Measurements from ENCODE around the gene SMOC2. TPM values are rescaled to one million over a fixed set of nuclear protein-coding genes. Genes with fewer than 3 reads are reported as not detected.
"Not testable (repeated sequence)": the region's sequence is repeated elsewhere in the genome, so short reads cannot be mapped to it uniquely, and the experiment has no call there.

SMOC2 gene
- polyA plus RNA-seq, 12 donors, result 59.8 to 133 (median 90.2) TPM; not detected in 1

GRCh38 chr6:168677323-168677781, 236.4 kb downstream of the SMOC2 start:
- not testable (repeated sequence) for DNase-seq

- DNase-seq, result no peak
Observed at GRCh38 chr6:168678077-168678476, 237.1 kb downstream of the SMOC2 start.

- no peak for DNase-seq
Observed at GRCh38 chr6:168678588-168678987, 237.6 kb downstream of the SMOC2 start.

GRCh38 chr6:168681748-168682147, 240.8 kb downstream of the SMOC2 start:
- no peak for DNase-seq

- no peak for DNase-seq
Observed at GRCh38 chr6:168683621-168684020, 242.6 kb downstream of the SMOC2 start.

GRCh38 chr6:168684471-168684870, 243.5 kb downstream of the SMOC2 start:
- no peak for DNase-seq

- no peak for DNase-seq
Observed at GRCh38 chr6:168684906-168685305, 243.9 kb downstream of the SMOC2 start.

GRCh38 chr6:168686029-168686738, 245.2 kb downstream of the SMOC2 start:
- no peak for DNase-seq

GRCh38 chr6:168686831-168687730, 246.1 kb downstream of the SMOC2 start:
- no peak for DNase-seq

- no peak for DNase-seq
Observed at GRCh38 chr6:168690271-168690670, 249.3 kb downstream of the SMOC2 start.

GRCh38 chr6:168691774-168692173, 250.8 kb downstream of the SMOC2 start:
- DNase-seq, result no peak

GRCh38 chr6:168692193-168692914, 251.4 kb downstream of the SMOC2 start:
- no peak for DNase-seq

- not testable (repeated sequence) for DNase-seq
Observed at GRCh38 chr6:168692915-168693257, 251.9 kb downstream of the SMOC2 start.

GRCh38 chr6:168694797-168695196, 253.8 kb downstream of the SMOC2 start:
- not testable (repeated sequence) for DNase-seq

GRCh38 chr6:168695701-168696100, 254.7 kb downstream of the SMOC2 start:
- DNase-seq, result no peak

GRCh38 chr6:168698923-168699322, 257.9 kb downstream of the SMOC2 start:
- no peak for DNase-seq

- DNase-seq, result peak; percentile 57
Observed at GRCh38 chr6:168699631-168700295, 258.8 kb downstream of the SMOC2 start.

GRCh38 chr6:168700880-168701279, 259.9 kb downstream of the SMOC2 start:
- no peak for DNase-seq

- no peak for DNase-seq
Observed at GRCh38 chr6:168703990-168704389, 263.0 kb downstream of the SMOC2 start.

- DNase-seq, result no peak
Observed at GRCh38 chr6:168704678-168705077, 263.7 kb downstream of the SMOC2 start.

- not testable (repeated sequence) for DNase-seq
Observed at GRCh38 chr6:168705271-168705670, 264.3 kb downstream of the SMOC2 start.

All from muscle of arm (tissue), 12 donors.